HepG2 (cell line): Measurements from ENCODE around the gene ZNF860.

Experiments used
- CBX5 ChIP-seq: sonication (generic); formaldehyde crosslinking; IDR thresholded peaks from 2 replicates; pipeline ENCODE4 v1.4.0; 2020; ENCODE audit warnings: missing genetic modification reagents, borderline replicate concordance
- CTCF ChIP-seq: sonication (generic); formaldehyde crosslinking; IDR thresholded peaks from 2 replicates; pipeline ENCODE4 v1.5.0; 2020; ENCODE audit warnings: mild to moderate bottlenecking, missing genetic modification reagents, moderate library complexity
- EZH2 ChIP-seq: conservative IDR thresholded peaks from 2 replicates; pipeline ENCODE4 v1.6.1; 2012; ENCODE audit warnings: mild to moderate bottlenecking, low read depth, low read length, moderate library complexity
- HOXD1 ChIP-seq: sonication (generic); formaldehyde crosslinking; IDR thresholded peaks from 2 replicates; pipeline ENCODE4 v1.5.0; 2020; ENCODE audit warnings: missing genetic modification reagents
- IRF9 ChIP-seq: sonication (generic); formaldehyde crosslinking; IDR thresholded peaks from 2 replicates; pipeline ENCODE4 v1.8.0; 2022; ENCODE audit warnings: missing genetic modification reagents, mild to moderate bottlenecking, borderline replicate concordance
- MYC ChIP-seq: sonication (generic); formaldehyde crosslinking; IDR thresholded peaks from 2 replicates; pipeline ENCODE4 v1.9.0; 2021; ENCODE audit warnings: missing genetic modification reagents, borderline replicate concordance
- POLR2A ChIP-seq, 2 experiments: IDR thresholded peaks; 2 replicates each; pipeline ENCODE4 v1.6.1; 2011; ENCODE audit warnings: low read depth in 2 of 2, low read length in 2 of 2, mild to moderate bottlenecking in 1 of 2, moderate library complexity in 1 of 2; ENCODE audit not compliant: insufficient read depth in 1 of 2
- SIN3A ChIP-seq: IDR thresholded peaks from 2 replicates; pipeline ENCODE4 v1.6.1; 2011; ENCODE audit warnings: low read depth, mild to moderate bottlenecking, control low read depth, low read length, borderline replicate concordance
- SMAD3 ChIP-seq: sonication (generic); formaldehyde crosslinking; IDR thresholded peaks from 2 replicates; pipeline ENCODE4 v1.4.0; 2020; ENCODE audit warnings: missing genetic modification reagents
- SP2 ChIP-seq: sonication (generic); formaldehyde crosslinking; IDR thresholded peaks from 2 replicates; pipeline ENCODE4 v1.5.1; 2020; ENCODE audit warnings: mild to moderate bottlenecking, missing genetic modification reagents
- TF ChIP-seq, protein P1 (sequence below): sonication (generic); formaldehyde crosslinking; IDR thresholded peaks from 2 replicates; pipeline ENCODE4 v1.4.0; 2020; ENCODE audit warnings: missing genetic modification reagents; ENCODE audit errors: not compliant biosample characterization

DNA sequence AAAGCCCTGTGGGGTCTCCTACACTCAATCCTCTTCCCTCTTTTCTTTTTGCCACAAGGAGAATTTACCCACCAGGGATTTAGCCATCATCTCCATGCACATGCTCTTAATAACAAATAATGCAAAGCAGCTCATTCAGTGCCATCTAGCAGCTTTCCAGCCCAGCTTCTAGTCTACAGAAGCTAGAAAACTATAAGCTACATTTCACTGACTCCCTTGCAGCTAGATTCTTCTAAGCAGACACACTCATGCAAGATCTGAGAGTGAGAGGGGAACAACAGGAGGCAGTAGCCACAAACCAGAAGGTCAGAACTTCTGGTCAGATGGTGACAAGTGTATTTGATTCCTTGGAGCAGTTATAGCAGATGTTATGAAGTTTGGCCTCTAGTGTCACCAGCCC, 26.0 kb upstream of the ZNF860 start:
- TF ChIP-seq POLR2A (IDR thresholded peaks at IDR 0.05; ENCODE audit: insufficient read depth in 1 of 2, low read depth in 2 of 2, low read length in 2 of 2) (no peak), EZH2 (no peak), SIN3A (no peak), CTCF (no peak), SP2 (no peak), MYC (CRISPR knock-in tag) (no peak), IRF9 (CRISPR knock-in tag) (no peak), SMAD3 (CRISPR knock-in tag) (no peak), CBX5 (CRISPR knock-in tag) (no peak), HOXD1 (CRISPR knock-in tag) (no peak)
- TF ChIP-seq, protein P1, sequence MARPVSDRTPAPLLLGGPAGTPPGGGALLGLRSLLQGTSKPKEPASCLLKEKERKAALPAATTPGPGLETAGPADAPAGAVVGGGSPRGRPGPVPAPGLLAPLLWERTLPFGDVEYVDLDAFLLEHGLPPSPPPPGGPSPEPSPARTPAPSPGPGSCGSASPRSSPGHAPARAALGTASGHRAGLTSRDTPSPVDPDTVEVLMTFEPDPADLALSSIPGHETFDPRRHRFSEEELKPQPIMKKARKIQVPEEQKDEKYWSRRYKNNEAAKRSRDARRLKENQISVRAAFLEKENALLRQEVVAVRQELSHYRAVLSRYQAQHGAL (CRISPR knock-in tag): no peak
